ENCODE data around the gene LZIC.

GRCh38 chr1:9920606-9921005, 22.6 kb downstream of the LZIC start:
- no peak for TF ChIP-seq CTCF (conservative IDR thresholded peaks at IDR 0.05; ENCODE audit: low read length)
- no peak for TF ChIP-seq EZH2phosphoT487 (IDR thresholded peaks at IDR 0.05; ENCODE audit: borderline replicate concordance)
